Embryonic facial prominence (tissue), 1 donor: Measurements from ENCODE around the gene TCF7L1.
"Not testable (repeated sequence)": the region's sequence is repeated elsewhere in the genome, so short reads cannot be mapped to it uniquely, and the experiment has no call there.

ENCODE experiments used
- DNase-seq: peaks from one replicate; pipeline ENCODE4 v3.0.0-alpha.2; 2016; ENCODE audit errors: extremely low spot score

Gene TCF7L1

DNA sequence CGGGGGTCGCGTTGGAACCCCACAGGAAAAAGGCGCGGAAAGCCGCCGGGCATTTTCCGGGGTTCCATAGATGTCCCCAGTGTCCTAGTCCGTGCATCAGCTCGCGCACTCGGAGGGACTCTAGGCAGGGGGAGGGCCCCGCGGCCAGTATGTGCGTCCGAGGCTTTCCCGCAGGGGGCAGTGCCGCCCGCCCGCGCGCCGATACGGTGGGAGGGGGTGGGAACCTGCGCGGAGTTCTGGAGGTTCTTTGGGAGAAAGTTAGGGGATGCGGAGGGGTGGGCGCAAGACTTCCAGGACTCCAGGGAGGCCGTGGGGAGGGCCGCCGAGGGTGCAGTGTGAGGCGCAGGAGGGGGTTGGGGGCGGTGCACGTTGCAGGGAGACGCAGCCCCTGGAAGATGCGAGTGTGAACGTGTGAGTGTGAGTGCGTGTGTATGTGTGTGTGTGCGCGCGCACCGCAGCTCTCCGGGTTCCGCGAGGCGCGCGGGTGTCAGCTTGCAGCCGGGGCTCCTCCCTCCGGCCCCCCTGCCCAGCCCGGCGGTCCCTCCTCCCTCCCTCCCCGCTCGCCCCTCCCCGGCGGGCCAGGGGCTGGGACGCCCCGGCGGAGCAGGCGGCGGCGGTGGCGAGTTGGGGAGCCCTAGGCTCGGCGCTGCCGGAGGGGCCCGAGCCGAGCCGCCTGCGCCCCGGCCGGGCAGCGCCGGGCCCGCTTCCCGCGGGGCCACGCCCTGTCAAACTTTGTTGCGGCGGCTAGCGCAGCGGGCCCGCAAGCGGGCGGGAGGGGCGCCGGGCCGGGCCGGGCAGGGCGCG lies at the start of gene TCF7L1:
Gene TCF7L1, plus strand, starts transcription at position 559 of the 804 bp plus-strand sequence. CDS start 293 bp downstream, outside the sequence.
- DNase-seq, result peak; percentile 88

GRCh38 chr2:85085563-85085962 lies 47.6 kb upstream of the TCF7L1 start:
- DNase-seq, result no peak

DNA sequence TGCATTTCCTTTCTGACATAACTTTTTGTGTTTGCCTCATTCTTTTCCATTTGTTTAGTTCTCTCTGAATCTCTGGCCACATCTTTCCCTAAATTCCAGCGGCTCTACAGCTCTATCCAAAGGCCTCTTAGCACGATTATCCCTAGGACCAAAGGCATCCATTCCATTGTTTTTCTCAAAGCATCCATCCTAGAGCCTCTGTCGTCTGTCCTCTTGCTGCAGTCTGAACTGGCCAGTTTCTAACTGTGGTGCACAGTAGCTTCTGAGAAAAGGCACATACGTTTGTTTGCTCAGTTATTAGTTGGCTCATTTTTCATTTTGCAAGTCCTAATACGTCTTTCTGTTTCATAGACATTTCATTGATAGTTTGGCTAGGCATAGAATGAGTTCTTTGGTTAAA lies 45.7 kb upstream of the TCF7L1 start:
- DNase-seq, result no peak

DNA sequence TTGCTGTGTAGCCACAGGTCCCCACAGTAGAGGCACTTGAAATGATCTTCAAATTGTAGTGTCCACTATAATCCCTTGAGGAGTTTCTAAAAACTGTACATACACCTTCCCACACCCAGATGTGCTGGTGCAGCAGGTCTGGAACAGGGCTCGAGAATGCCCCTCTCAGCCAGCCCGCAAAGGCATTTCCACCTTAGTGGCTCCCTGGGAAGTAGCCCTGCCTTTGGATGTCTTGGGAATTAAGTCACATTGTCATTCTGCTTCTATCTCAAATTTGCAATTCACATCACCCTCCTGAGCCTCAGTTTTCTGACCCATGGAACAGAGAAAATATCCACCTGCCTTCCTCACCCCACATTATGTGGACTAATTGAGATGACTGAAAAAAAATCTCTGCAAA lies 44.3 kb upstream of the TCF7L1 start:
- DNase-seq, result no peak

- DNase-seq, result no peak
Measured at GRCh38 chr2:85089585-85089984, 43.6 kb upstream of the TCF7L1 start.

GRCh38 chr2:85091838-85092237 lies 41.4 kb upstream of the TCF7L1 start:
- DNase-seq, result no peak

DNA sequence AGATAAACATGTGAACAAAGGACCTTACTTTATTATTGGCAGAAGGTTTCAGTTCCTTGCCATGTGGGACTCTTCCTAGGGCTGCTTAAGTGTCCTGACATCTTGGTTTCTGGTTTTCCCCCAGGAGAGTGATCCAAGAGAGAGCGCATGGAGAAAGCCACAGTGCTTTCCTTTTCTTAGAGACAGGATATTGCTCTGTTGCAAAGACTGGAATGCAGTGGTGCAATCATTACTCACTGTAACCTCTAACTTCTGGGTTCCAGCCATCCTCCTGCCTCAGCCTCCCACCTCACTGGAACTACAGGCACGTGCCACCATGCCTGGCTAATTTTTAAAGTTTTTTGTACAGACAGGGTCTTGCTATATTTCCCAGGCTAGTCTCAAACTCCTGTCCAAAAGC lies 38.1 kb upstream of the TCF7L1 start:
- DNase-seq, result no peak

- no peak for DNase-seq
Measured at GRCh38 chr2:85096616-85097015, 36.6 kb upstream of the TCF7L1 start.

- DNase-seq, result no peak
Measured at GRCh38 chr2:85104228-85104627, 29.0 kb upstream of the TCF7L1 start.

DNA sequence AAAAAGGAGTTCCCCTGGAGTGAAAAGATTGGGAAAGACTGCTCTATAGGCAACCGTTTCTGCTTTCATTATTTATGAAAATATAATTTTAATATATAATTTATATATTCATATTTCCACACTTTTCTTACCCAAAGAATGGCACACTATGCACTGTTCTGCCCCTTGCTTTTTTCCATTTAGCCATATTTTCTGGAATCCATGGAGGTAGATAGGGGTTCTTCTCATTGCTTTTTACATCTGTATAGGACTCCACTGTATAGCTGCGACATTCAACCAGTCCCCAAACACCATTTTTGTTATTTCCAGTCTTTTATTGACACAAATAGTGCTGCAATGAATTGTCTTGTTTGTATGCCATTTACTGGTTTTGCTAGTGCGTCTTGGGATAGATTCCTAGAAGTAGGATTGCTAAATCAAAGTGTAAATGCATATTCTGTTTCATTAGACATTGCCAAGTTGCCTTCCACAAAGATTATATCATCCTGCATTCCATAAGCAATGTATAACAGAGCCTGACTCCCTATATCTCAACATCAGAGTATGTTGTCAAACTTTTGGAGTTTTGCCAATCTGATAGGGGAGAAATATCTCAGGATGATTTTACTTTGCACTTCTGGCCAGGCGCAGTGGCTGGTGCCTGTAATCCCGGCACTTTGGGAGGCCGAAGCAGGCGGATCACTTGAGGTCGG lies 26.6 kb upstream of the TCF7L1 start:
- no peak for DNase-seq

DNA sequence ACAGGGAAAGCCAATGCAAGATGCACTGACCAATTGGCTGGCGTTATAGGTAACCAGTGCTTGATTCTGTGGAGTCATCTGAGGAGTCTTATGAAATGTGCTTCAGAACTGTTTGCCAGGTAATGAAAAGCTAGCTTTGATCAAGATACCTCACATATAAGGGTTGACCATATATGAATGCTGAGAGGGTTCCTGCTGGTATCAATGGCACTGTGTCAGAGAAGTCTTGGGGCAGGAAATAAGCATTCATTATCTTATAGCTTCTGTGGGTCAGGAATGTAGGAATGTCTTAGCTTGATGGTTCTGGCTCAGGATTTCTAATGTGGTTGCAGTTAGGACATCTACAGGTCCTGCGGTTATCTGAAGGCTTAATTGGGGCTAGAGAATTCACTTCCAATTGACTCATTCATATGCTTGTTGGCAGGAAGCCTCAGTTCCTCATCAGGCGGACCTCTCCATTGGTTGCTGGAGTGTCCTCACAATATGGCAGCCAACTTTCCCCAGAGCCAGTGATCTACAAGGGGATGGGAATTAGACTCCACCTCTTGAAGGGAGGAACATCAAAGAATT lies 22.1 kb upstream of the TCF7L1 start:
- no peak for DNase-seq

DNA sequence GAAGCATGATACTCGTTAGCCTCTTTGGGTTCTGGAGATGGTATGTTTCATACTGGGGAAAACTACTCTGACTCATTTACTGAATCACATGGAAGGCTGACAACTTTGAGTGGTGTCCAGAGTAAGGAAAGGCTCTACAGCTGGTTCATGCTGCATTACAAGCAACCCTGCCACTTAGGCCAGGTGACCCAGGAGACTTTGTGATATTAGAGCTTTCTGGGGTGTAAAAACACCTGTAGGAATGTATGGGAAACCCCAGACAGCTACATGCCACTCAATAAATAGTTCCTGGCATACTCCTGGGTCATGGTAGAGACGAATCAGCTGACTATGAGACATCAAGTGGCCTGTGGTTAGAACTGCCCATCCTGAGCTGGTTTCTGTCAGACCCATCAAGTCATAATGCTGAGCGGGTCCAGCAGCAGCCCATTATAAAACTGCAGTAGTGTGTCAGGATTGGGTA lies 21.3 kb upstream of the TCF7L1 start:
- no peak for DNase-seq

- no peak for DNase-seq
Measured at GRCh38 chr2:85112906-85113625, 20.1 kb upstream of the TCF7L1 start.

DNA sequence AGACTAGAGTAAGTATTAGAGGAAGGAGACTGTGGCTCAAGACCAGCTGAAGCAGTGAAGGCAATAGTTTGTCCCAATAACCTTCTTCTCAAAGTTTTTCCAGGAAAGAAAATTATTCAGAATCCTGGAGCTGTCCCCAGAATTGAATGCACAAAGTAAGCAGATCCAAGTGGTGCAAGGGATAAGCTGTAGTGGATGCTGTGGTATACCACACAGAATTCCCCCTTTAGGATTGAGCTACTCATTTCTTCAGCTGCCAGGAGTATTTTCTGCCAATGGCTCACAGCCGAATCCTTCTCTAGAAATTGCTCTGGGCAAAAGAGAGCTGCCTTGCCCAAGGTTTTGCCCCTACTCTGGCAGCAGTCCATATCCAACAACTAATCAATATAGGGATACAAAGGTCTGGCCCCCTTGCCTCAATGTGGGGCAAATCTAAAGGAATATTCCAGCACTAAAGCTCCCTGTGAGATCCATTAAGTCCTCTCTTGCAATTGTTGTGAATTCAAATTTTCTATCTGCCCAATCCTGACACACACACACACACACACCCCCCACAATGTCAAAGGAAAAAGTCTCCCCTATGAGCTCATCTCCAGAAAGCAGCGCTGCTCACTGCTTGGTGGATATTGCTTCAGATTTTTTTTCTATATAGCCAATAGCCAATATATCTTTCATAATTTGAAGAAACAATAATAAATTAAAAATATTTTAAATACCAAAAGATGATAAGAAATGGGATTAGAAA lies 18.4 kb upstream of the TCF7L1 start:
- DNase-seq, result no peak

DNA sequence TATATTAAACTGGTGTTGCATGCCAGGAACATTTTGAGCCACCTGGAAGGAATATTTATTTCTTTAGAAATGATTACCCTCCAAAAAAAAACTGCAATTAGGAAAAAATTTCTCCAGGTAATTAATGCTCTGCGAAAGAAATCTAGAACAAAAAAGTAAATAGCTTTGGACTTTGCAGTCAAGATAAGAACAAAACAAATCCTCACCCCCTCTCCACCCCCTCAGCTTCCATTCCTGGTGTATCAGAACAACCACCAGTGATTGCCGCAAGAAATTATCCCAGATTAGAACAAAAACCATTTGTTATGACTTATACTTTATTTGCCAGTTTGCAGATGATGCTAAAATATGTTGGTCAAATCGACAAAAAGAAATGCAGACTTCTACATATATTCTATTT lies 17.0 kb upstream of the TCF7L1 start:
- DNase-seq, result no peak

GRCh38 chr2:85119900-85120299 lies 13.3 kb upstream of the TCF7L1 start:
- no peak for DNase-seq

- DNase-seq, result no peak
Measured at GRCh38 chr2:85120363-85120762, 12.8 kb upstream of the TCF7L1 start.

GRCh38 chr2:85126462-85126861 lies 6.7 kb upstream of the TCF7L1 start:
- not testable (repeated sequence) for DNase-seq

- DNase-seq, result no peak
Measured at GRCh38 chr2:85129861-85130260, 3.3 kb upstream of the TCF7L1 start.

DNA sequence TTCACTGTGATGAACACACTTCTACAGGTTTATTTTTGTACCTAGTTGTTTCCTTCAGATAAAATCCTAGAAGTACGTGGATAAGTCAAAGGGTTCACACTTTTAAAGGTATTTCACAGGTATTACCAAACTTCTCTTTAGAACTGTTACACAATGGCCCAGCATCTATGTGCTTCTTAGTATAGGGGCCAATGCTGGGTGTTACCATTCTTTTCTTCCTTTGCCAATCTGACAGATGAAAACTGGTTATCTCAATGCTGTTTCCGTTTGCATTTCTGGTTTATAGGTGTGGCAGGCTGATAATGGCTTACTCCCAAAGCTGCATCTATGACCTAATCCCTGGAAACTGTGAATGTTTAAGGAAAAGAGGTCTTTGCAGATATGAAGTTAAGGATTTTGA lies 2.8 kb upstream of the TCF7L1 start:
- no peak for DNase-seq

- DNase-seq, result no peak
Measured at GRCh38 chr2:85131116-85131515, 2.1 kb upstream of the TCF7L1 start.
